Measurements from ENCODE around the gene MX1.

DNA sequence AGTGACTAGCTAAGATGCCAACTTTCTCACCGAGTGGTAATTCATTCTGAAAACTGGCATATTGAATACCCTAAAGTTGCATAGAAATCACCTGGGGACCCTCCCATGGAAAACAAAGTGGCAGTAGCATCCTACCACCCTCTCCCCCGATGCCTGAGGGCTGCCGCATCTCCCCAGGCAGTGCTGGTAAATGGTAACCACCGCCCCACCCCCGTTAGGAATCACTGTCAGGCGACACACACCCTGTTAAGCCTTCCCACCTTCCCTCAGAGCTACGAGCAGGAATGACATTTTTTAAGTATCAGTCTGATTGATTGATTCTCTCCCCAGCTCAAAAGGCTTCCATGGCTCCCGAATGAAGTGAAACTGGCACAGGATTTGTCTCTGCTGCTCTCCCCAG is 53.6 kb downstream of the MX1 start:
- TF ChIP-seq CTCF (conservative IDR thresholded peaks at IDR 0.05; ENCODE audit: low read depth in 2 of 2) (no peak), EZH2phosphoT487 (IDR thresholded peaks at IDR 0.05; ENCODE audit: unreplicated experiment) (no peak), ZNF462 (CRISPR knock-in tag; IDR thresholded peaks at IDR 0.05) (no peak), NANOG (IDR thresholded peaks at IDR 0.05; ENCODE audit: borderline replicate concordance) (no peak), EZH2 (IDR thresholded peaks at IDR 0.05; ENCODE audit: low read depth, unreplicated experiment) (no peak), POLR2AphosphoS5 (IDR thresholded peaks at IDR 0.05; ENCODE audit: low read depth) (no peak), JUNB (IDR thresholded peaks at IDR 0.05; ENCODE audit: unreplicated experiment) (no peak), CREB1 (CRISPR knock-in tag; IDR thresholded peaks at IDR 0.05; ENCODE audit: low read depth) (no peak), ZNF114 (CRISPR knock-in tag; IDR thresholded peaks at IDR 0.05) (no peak), STAT1 (IDR thresholded peaks at IDR 0.05; ENCODE audit: unreplicated experiment) (no peak)
- TF ChIP-seq, protein P1, sequence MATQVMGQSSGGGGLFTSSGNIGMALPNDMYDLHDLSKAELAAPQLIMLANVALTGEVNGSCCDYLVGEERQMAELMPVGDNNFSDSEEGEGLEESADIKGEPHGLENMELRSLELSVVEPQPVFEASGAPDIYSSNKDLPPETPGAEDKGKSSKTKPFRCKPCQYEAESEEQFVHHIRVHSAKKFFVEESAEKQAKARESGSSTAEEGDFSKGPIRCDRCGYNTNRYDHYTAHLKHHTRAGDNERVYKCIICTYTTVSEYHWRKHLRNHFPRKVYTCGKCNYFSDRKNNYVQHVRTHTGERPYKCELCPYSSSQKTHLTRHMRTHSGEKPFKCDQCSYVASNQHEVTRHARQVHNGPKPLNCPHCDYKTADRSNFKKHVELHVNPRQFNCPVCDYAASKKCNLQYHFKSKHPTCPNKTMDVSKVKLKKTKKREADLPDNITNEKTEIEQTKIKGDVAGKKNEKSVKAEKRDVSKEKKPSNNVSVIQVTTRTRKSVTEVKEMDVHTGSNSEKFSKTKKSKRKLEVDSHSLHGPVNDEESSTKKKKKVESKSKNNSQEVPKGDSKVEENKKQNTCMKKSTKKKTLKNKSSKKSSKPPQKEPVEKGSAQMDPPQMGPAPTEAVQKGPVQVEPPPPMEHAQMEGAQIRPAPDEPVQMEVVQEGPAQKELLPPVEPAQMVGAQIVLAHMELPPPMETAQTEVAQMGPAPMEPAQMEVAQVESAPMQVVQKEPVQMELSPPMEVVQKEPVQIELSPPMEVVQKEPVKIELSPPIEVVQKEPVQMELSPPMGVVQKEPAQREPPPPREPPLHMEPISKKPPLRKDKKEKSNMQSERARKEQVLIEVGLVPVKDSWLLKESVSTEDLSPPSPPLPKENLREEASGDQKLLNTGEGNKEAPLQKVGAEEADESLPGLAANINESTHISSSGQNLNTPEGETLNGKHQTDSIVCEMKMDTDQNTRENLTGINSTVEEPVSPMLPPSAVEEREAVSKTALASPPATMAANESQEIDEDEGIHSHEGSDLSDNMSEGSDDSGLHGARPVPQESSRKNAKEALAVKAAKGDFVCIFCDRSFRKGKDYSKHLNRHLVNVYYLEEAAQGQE (IDR thresholded peaks at IDR 0.05; ENCODE audit: unreplicated experiment): no peak
- TF ChIP-seq, protein P2, sequence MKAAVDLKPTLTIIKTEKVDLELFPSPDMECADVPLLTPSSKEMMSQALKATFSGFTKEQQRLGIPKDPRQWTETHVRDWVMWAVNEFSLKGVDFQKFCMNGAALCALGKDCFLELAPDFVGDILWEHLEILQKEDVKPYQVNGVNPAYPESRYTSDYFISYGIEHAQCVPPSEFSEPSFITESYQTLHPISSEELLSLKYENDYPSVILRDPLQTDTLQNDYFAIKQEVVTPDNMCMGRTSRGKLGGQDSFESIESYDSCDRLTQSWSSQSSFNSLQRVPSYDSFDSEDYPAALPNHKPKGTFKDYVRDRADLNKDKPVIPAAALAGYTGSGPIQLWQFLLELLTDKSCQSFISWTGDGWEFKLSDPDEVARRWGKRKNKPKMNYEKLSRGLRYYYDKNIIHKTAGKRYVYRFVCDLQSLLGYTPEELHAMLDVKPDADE (IDR thresholded peaks at IDR 0.05): no peak
